Activated CD4-positive, alpha-beta T cell treated with anti-CD3 and anti-CD28 coated beads, Interleukin-2, amount 10 ng/mL, durations not matched to agents 24 days and 14 days (primary cell): ENCODE results near the gene CDYL2. TPM values are rescaled to one million over a fixed set of nuclear protein-coding genes. Genes with fewer than 3 reads are reported as not detected.

Experiments
- DNase-seq: peaks from one replicate; pipeline ENCODE4 v3.0.0; 2022
- H3K27ac Mint-ChIP-seq: one replicate; pipeline ENCODE4 v1.8.0; 2022; ENCODE audit warnings: mild to moderate bottlenecking, mixed read lengths
- H3K27me3 Mint-ChIP-seq: one replicate; pipeline ENCODE4 v1.8.0; 2022; ENCODE audit warnings: mixed read lengths
- H3K36me3 Mint-ChIP-seq: one replicate; pipeline ENCODE4 v1.8.0; 2022; ENCODE audit warnings: low read depth, mild to moderate bottlenecking, mixed read lengths
- H3K4me1 Mint-ChIP-seq: one replicate; pipeline ENCODE4 v1.8.0; 2021; ENCODE audit warnings: mixed read lengths
- H3K4me3 Mint-ChIP-seq: one replicate; pipeline ENCODE4 v1.8.0; 2022; ENCODE audit warnings: mild to moderate bottlenecking, moderate library complexity, mixed read lengths
- H3K9me3 Mint-ChIP-seq: one replicate; pipeline ENCODE4 v1.8.0; 2021; ENCODE audit warnings: mixed read lengths
- intact Hi-C: fragments of 100-400 bp; cut with micrococcal nuclease; formaldehyde crosslinking; loops from one replicate; pipeline ENCODE4 v1.15.1; 2023
- total RNA-seq: library from RNA; stranded (reverse); gene quantifications from 2 replicates; pipeline ENCODE4 v1.2.3, GENCODE V29; 2022

Gene CDYL2
- total RNA-seq, 1 donor from 2014 or later = 66.9 TPM

DNA sequence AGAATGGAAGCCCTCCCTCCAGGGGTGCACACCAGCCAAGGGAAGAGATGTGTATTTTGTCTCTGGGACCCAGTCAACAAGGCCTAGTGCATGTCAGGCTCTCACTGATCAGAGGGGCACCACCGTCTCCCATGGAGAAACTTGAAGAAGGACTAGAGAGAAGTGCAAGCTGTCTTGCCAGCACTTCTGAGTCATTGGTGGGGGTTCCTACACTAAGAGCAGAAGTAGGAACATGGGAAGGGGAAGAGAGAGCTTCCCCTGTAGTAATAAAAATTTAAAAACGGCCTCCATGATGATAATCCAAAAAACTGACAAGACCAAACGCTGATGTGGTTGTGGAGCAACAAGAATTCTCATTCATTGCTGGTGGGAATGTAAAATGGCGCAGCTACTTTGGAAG, 217.3 kb downstream of the CDYL2 start:
- peaks cover 60% of the 10 kb centered on the region for H3K4me1 Mint-ChIP-seq
- intact Hi-C loops = loop anchor here (10.0 kb wide), 2 partner anchors 972 to 1512 kb away; no protein-coding TSS in a partner anchor
- H3K4me3 Mint-ChIP-seq = no peak overlapping the region
- H3K27ac Mint-ChIP-seq = no peak overlapping the region
- H3K36me3 Mint-ChIP-seq = peaks cover 37% of the 10 kb centered on the region
- peaks cover 6% of the 10 kb centered on the region for H3K27me3 Mint-ChIP-seq
- DNase-seq = no peak
- H3K9me3 Mint-ChIP-seq = peaks cover 27% of the 10 kb centered on the region

DNA sequence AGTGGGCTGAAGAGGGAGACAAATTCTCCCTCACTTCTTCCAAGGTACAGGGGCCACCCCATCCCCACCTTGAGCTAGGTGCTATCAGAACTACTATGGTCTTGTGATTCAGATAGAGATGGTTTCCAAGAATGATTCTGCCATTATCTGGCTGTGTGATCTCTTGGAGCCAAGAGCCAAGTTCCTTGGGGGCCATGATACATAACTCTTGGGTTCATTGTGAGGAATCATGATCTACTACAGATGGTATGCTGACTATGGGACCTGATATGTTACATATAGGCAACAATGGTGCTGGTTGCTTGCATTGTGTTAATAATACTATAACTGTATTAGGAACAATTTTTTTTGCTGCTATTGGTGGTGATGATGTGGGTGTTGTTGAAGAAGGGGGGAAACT, 217.9 kb downstream of the CDYL2 start:
- Mint-ChIP-seq H3K36me3 (peaks cover 37% of the 10 kb centered on the region), H3K27me3 (peaks cover 6% of the 10 kb centered on the region), H3K4me1 (peaks cover 60% of the 10 kb centered on the region), H3K4me3 (peak overlapping the region; percentile 43), H3K27ac (peak overlapping the region; percentile 72), H3K9me3 (peaks cover 27% of the 10 kb centered on the region)
- DNase-seq = no peak
- intact Hi-C loops = loop anchor here (10.0 kb wide), 2 partner anchors 972 to 1512 kb away; no protein-coding TSS in a partner anchor

DNA sequence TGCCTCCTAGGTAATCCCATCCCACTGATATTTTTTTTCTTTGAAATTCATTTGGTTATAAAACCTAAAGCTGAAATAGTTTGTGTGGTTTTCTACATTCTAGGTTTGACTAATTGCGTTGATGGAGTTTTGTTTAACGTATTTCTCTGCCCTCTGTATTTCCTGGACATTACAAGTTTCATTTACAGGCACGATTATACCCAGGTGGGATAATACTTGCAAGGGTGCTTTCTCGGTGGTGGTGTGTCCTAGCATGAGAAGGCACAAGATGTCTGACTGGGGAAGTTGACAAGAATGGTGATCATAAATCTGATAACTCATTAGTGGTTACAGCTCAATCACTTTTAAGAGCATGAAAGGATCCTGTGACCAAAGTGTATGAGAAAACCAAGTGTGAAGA, 218.6 kb downstream of the CDYL2 start:
- no peak for DNase-seq
- Mint-ChIP-seq H3K4me3 (peak overlapping the region; percentile 43), H3K4me1 (peaks cover 60% of the 10 kb centered on the region), H3K27ac (peak overlapping the region; percentile 72), H3K27me3 (peaks cover 4% of the 10 kb centered on the region), H3K9me3 (peaks cover 32% of the 10 kb centered on the region), H3K36me3 (peaks cover 33% of the 10 kb centered on the region)
- intact Hi-C loops = loop anchor here (10.0 kb wide), 2 partner anchors 971 to 1511 kb away; no protein-coding TSS in a partner anchor

DNA sequence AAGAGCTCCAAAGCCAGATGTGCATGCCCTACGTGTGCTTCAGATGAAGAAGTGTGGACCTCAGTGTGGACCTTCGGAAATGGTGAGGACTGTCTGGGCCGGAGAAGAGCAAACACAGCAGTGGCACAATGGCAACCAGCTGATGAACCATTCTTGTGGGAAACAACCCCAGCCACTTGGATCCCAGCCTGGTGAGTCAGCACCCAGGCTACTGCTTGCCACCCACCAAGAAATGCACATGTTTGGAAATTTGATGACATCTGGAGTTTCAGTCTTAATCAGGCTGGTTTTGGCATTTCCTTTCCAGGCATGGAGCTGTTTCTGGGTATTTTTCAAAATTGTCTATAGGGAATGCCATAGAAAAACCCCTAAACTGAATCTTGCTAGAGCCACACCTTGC, 220.9 kb downstream of the CDYL2 start:
- peaks cover 28% of the 10 kb centered on the region for H3K36me3 Mint-ChIP-seq
- intact Hi-C loops = loop anchor here (5.0 to 10.0 kb wide), 6 partner anchors 89 to 1841 kb away; no protein-coding TSS in a partner anchor
- H3K27me3 Mint-ChIP-seq = peaks cover 1% of the 10 kb centered on the region
- H3K4me3 Mint-ChIP-seq = peak overlapping the region; percentile 47
- peak overlapping the region; percentile 79 for H3K27ac Mint-ChIP-seq
- DNase-seq = peak; percentile 84
- peaks cover 72% of the 10 kb centered on the region for H3K4me1 Mint-ChIP-seq
- H3K9me3 Mint-ChIP-seq = peaks cover 37% of the 10 kb centered on the region

DNA sequence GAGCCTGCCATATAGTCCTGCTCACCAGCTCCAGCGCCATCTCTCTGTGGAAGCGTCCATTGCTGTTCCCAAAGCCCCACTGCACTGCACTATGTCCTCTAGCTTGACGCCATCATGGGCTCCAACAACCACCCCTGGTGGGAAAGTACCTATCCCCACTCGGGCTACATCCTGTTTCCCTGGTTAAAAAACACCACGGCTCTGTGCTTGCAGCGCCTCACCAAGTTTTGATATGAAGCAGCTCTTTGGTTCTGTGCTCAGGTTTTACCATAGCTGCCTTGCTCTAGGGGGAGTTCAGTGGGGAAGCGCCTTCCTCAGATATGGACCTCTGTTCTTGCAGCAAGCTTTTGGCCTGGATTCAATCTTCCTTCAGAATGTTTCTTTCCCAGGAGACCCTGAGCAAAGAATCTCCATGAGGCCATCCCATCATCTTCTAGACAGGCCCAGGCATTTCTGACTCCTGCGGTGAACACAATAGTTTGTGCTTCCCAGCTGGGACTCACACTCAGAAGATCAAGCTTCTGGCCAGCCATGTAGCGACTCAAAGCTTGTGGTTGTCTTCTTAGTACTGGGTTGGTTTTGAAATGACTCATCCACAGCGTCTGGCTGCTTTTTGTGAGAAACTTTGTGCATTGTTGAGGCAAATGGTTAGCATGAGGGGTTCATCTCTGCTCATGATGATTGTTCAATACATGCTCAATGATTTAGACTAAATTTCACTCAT, 224.1 kb downstream of the CDYL2 start:
- H3K27me3 Mint-ChIP-seq = no peaks in the 10 kb centered on the region
- DNase-seq = peak; percentile 94
- peaks cover 19% of the 10 kb centered on the region for H3K9me3 Mint-ChIP-seq
- H3K4me1 Mint-ChIP-seq = peaks cover 58% of the 10 kb centered on the region
- H3K36me3 Mint-ChIP-seq = peaks cover 6% of the 10 kb centered on the region
- peak overlapping the region; percentile 80 for H3K4me3 Mint-ChIP-seq
- intact Hi-C loops = loop anchor here (1.0 to 10.0 kb wide), 14 partner anchors 11 to 1838 kb away; partner anchors contain the start of genes CDYL2 and DYNLRB2
- peak overlapping the region; percentile 96 for H3K27ac Mint-ChIP-seq

DNA sequence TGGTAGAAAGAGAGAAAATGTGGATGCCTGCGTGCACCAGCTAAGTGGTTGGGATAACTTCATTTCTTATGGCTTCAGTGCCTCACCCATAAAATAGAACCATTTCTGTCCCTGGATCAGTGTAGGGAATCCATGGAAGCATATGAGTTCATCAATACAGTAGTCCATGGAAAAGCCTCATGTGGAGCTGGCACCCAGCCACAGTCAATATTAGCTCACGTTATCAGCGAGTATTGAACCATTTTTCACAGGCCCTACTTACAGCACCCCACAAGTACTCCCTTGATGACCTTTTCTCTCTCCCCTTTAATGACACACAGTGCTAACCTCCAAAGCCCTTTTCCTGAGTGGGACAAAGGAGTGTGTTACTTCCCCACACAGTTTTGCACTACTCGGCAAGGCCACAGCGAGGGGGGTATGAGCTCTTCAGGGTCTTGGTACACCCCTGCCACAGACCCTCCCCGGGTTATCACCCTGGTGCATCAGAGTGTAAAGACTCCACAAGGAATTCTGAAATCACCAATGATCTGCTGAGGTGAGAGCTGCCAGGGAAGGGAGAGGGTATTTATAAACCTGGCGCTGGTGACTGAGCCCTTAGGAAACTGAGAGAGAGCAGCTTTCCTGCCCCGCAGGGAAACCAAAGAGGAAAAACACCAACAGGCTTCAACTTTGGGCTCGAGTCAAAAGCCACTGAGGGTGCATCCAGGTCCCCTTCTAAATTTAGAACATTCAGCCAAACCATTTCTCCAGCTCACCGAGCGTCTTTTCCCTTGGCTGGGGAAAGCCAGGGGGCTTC, 226.7 kb downstream of the CDYL2 start:
- intact Hi-C loops = no loop called here
- peaks cover 40% of the 10 kb centered on the region for H3K4me1 Mint-ChIP-seq
- H3K36me3 Mint-ChIP-seq = peaks cover 2% of the 10 kb centered on the region
- peak overlapping the region; percentile 6 for H3K27ac Mint-ChIP-seq
- no peak for DNase-seq
- H3K9me3 Mint-ChIP-seq = peaks cover 10% of the 10 kb centered on the region
- H3K27me3 Mint-ChIP-seq = no peaks in the 10 kb centered on the region
- no peak overlapping the region for H3K4me3 Mint-ChIP-seq

DNA sequence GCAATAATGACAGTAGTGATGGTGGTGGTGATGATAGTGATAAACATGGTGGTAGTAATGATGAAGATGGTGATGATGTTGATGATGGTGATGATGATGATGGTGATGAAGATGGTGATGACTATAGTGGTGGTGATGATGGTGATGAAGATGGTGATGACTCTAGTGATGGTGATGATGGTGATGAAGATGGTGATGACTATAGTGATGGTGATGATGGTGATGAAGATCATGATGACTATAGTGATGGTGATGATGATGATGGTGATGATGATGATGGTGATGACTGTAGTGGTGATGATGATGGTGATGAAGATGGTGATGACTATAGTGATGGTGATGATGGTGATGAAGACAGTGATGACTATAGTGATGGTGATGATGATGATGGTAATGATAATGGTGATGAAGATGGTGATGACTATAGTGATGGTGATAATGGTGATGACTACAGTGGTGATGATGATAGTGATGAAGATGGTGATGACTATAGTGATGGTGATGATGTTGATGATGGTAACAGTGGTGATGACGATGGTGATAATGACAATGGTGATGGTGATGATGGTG, 228.0 kb downstream of the CDYL2 start:
- Mint-ChIP-seq H3K4me3 (no peak overlapping the region), H3K27me3 (no peaks in the 10 kb centered on the region), H3K36me3 (peaks cover 4% of the 10 kb centered on the region), H3K4me1 (peaks cover 35% of the 10 kb centered on the region), H3K9me3 (peaks cover 17% of the 10 kb centered on the region), H3K27ac (no peak overlapping the region)
- no peak for DNase-seq
- intact Hi-C loops = no loop called here

DNA sequence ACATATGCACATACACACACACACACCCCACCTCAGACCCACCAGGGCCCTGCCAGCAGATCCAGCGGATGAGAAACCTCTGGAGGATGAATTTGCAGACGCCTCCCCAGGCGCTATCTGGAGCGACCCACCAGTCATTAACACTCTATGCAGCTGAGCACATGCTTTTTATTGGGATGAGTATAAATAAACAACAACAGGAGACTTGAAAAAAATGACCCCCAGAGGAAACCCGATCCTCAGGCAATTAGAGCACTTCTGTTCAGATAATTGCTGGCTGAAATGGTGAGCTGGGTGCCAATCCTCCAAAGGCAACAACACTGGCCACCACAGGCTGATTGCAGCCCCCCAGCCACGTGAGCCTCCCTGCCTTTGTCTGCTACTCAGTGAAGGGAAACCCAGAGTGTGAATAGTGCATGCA, 230.7 kb downstream of the CDYL2 start:
- Mint-ChIP-seq H3K9me3 (peaks cover 11% of the 10 kb centered on the region), H3K4me3 (no peak overlapping the region), H3K36me3 (peaks cover 7% of the 10 kb centered on the region), H3K27me3 (no peaks in the 10 kb centered on the region), H3K27ac (no peak overlapping the region), H3K4me1 (peaks cover 35% of the 10 kb centered on the region)
- intact Hi-C loops = no loop called here
- DNase-seq = no peak

DNA sequence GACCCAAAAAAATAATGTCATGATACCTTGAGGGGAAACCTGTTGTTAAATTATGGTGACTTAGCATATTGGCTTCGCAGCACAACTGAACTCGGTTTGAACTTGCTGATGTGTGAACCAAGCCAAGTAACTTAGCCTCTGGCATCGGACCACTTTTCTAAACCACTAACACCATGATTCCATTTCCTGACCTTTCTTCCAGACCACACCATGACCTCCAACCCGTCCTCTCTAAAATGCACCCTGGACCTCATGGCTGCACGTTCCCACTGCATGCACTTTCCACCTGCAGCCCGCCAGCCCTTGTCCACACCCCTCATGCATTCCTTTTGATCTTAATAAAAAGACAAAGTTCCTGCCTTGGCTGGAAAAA, 234.3 kb downstream of the CDYL2 start:
- DNase-seq = peak; percentile 71
- no peaks in the 10 kb centered on the region for H3K27me3 Mint-ChIP-seq
- H3K27ac Mint-ChIP-seq = peak overlapping the region; percentile 81
- peaks cover 17% of the 10 kb centered on the region for H3K9me3 Mint-ChIP-seq
- peaks cover 11% of the 10 kb centered on the region for H3K36me3 Mint-ChIP-seq
- H3K4me1 Mint-ChIP-seq = peaks cover 41% of the 10 kb centered on the region
- intact Hi-C loops = no loop called here
- peak overlapping the region; percentile 43 for H3K4me3 Mint-ChIP-seq

DNA sequence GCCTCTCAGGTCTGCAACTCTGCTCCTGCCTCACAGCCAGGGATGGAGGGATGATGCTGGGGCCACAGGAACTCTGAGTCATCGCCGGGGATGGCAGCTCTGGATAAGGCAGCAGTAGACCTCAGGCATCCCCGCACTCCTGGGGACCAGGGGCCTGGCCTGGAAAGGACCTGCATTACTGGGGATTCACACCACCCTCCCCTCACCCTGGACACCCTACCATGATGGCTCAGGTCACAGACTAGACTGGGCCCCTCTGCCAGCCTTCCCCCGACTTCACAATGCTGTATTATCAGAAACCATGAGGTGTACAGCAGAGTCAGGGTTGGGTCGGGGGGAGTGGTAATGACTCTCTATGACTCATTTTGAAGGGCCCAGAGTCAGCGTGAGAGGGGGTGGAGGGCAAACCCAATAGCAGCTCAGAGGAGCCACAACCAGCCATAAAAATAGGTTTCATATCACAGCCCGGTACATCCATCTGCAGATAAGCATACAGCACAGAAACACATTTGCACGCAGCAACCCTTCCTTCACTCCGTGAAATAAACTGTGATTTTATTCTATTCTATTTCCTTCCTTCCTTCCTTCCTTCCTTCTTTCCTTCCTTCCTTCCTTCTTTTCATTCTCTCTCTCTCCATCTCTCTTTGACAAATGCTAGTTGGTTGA, 234.8 kb downstream of the CDYL2 start:
- peak overlapping the region; percentile 81 for H3K27ac Mint-ChIP-seq
- peak; percentile 89 for DNase-seq
- intact Hi-C loops = loop anchor here (1.0 kb wide), 4 partner anchors 11 to 238 kb away; partner anchors contain the start of gene DYNLRB2
- H3K36me3 Mint-ChIP-seq = peaks cover 11% of the 10 kb centered on the region
- H3K4me1 Mint-ChIP-seq = peaks cover 45% of the 10 kb centered on the region
- H3K9me3 Mint-ChIP-seq = peaks cover 17% of the 10 kb centered on the region
- H3K4me3 Mint-ChIP-seq = peak overlapping the region; percentile 43
- no peaks in the 10 kb centered on the region for H3K27me3 Mint-ChIP-seq

DNA sequence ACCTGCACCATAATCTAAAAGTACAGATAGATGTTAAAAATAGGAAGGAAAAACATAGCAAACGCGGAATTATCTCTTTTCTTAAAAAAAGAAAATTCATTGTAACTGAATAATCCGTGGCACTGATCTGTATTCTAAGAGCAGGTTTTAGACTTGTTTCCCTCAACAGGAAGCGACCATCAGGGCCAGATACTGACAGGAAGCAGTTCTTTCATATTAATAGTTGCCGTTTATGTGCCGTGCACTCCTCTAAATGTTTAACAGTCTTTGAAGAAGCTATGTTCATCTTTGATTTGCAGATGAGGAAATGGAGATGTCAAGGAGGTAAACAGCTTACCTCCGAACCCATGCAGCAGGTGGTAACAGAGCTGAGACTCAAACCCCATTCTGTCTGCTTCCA, 240.0 kb downstream of the CDYL2 start:
- intact Hi-C loops = no loop called here
- DNase-seq = no peak
- H3K4me3 Mint-ChIP-seq = no peak overlapping the region
- peaks cover 6% of the 10 kb centered on the region for H3K9me3 Mint-ChIP-seq
- H3K27me3 Mint-ChIP-seq = peaks cover 4% of the 10 kb centered on the region
- H3K27ac Mint-ChIP-seq = no peak overlapping the region
- peaks cover 35% of the 10 kb centered on the region for H3K4me1 Mint-ChIP-seq
- peaks cover 4% of the 10 kb centered on the region for H3K36me3 Mint-ChIP-seq

DNA sequence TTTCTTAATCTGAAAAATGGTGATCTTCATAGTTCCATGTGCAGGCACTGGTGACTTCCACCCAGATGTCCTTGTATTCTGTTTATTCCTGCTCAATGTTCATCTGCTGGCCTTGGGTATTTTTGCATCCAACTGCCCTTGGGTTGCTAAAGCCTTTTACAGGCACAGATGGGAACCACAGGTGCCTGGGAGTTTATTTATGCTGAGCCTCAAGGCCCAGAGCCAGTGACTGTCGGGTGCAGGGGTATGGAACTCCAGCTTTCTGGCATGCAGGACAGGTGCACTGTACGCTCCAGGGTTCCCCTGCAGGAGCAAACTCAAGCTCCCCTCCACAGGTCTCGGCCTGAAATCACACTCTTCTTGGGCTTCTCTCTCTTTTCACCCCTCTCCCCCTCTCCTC, 241.3 kb downstream of the CDYL2 start:
- no peak for DNase-seq
- peaks cover 4% of the 10 kb centered on the region for H3K36me3 Mint-ChIP-seq
- H3K27ac Mint-ChIP-seq = no peak overlapping the region
- intact Hi-C loops = no loop called here
- peaks cover 27% of the 10 kb centered on the region for H3K4me1 Mint-ChIP-seq
- H3K4me3 Mint-ChIP-seq = no peak overlapping the region
- peaks cover 6% of the 10 kb centered on the region for H3K9me3 Mint-ChIP-seq
- peaks cover 5% of the 10 kb centered on the region for H3K27me3 Mint-ChIP-seq

DNA sequence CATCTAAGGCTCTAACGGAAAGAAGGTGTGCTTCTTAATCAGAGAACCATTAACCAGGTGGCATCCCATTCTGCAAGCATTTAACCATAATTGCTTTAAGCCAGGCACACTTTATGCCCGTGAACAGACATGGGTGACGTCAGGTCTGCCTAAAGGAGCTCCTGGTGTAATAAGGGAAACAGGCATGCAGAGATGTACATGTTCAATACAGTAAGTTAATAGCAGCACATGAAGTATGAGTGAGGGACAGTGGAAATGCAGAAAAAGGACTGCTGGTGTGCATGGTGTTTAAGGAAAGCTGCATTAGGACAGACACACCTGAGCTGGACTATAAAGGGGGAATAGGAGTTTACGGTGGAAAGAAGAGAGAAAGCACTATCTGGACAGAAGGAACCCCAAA, 245.0 kb downstream of the CDYL2 start:
- Mint-ChIP-seq H3K4me3 (no peak overlapping the region), H3K36me3 (no peaks in the 10 kb centered on the region)
- intact Hi-C loops = no loop called here

More for the DNA sequence above, 245.0 kb downstream of the CDYL2 start:
- no peak overlapping the region for H3K27ac Mint-ChIP-seq
- DNase-seq = no peak
- peaks cover 5% of the 10 kb centered on the region for H3K27me3 Mint-ChIP-seq
- H3K4me1 Mint-ChIP-seq = peaks cover 19% of the 10 kb centered on the region
- H3K9me3 Mint-ChIP-seq = no peaks in the 10 kb centered on the region
